ACHN (cell line): Measurements from ENCODE around the gene ATAD1.
"Not testable (repeated sequence)": the region's sequence is repeated elsewhere in the genome, so short reads cannot be mapped to it uniquely, and the experiment has no call there.

ENCODE experiments used
- DNase-seq: peaks from one replicate; pipeline ENCODE4 v3.0.0-alpha.2; 2015
- in situ Hi-C: cut with HindIII; loops from 2 replicates; pipeline ENCODE4 v1.10.0; 2017; ENCODE audit warnings: low sequenced_read_pairs, low pct_ligation_motif_present, low pct_unique_long_range_greater_than_20kb

Gene ATAD1

GRCh38 chr10:87742992-87743610, 74.9 kb downstream of the ATAD1 start:
- DNase-seq, in situ Hi-C loops: not testable (repeated sequence)

- in situ Hi-C loops, result no loop called here
- DNase-seq, result no peak
Measured at GRCh38 chr10:87740254-87740655, 77.8 kb downstream of the ATAD1 start.

GRCh38 chr10:87739703-87740102, 78.3 kb downstream of the ATAD1 start:
- in situ Hi-C loops, result no loop called here
- no peak for DNase-seq

- DNase-seq, in situ Hi-C loops: not testable (repeated sequence)
Measured at GRCh38 chr10:87738253-87738652, 79.8 kb downstream of the ATAD1 start.

GRCh38 chr10:87734987-87735827, 82.8 kb downstream of the ATAD1 start:
- in situ Hi-C loops, result no loop called here
- peak; percentile 60 for DNase-seq

GRCh38 chr10:87733081-87733480, 84.9 kb downstream of the ATAD1 start:
- DNase-seq, result no peak
- in situ Hi-C loops, result no loop called here

GRCh38 chr10:87729940-87730339, 88.1 kb downstream of the ATAD1 start:
- in situ Hi-C loops, result no loop called here
- no peak for DNase-seq

- in situ Hi-C loops, result no loop called here
- DNase-seq, result no peak
Measured at GRCh38 chr10:87724789-87725188, 93.2 kb downstream of the ATAD1 start.

- DNase-seq, result no peak
- in situ Hi-C loops, result no loop called here
Measured at GRCh38 chr10:87723500-87723899, 94.5 kb downstream of the ATAD1 start.

- no peak for DNase-seq
- in situ Hi-C loops, result no loop called here
Measured at GRCh38 chr10:87722716-87723115, 95.3 kb downstream of the ATAD1 start.

GRCh38 chr10:87721781-87722180, 96.2 kb downstream of the ATAD1 start:
- no peak for DNase-seq
- in situ Hi-C loops, result no loop called here

- DNase-seq, result no peak
- in situ Hi-C loops, result no loop called here
Measured at GRCh38 chr10:87720665-87721064, 97.4 kb downstream of the ATAD1 start.

GRCh38 chr10:87716348-87716670, 101.7 kb downstream of the ATAD1 start:
- no peak for DNase-seq
- in situ Hi-C loops, result no loop called here

- in situ Hi-C loops, result no loop called here
- DNase-seq, result no peak
Measured at GRCh38 chr10:87715552-87716347, 102.3 kb downstream of the ATAD1 start.

- no peak for DNase-seq
- in situ Hi-C loops, result no loop called here
Measured at GRCh38 chr10:87713707-87714106, 104.3 kb downstream of the ATAD1 start.

GRCh38 chr10:87712913-87713616, 105.0 kb downstream of the ATAD1 start:
- no peak for DNase-seq
- in situ Hi-C loops, result no loop called here

GRCh38 chr10:87707254-87707653, 110.8 kb downstream of the ATAD1 start:
- DNase-seq, result no peak
- in situ Hi-C loops, result no loop called here

GRCh38 chr10:87706731-87707130, 111.3 kb downstream of the ATAD1 start:
- in situ Hi-C loops, result no loop called here
- DNase-seq, result no peak

- in situ Hi-C loops, result no loop called here
- no peak for DNase-seq
Measured at GRCh38 chr10:87705339-87705738, 112.7 kb downstream of the ATAD1 start.
